Tongue (tissue), 2 donors: Measurements from ENCODE around the gene LHPP. TPM values are rescaled to one million over a fixed set of nuclear protein-coding genes. Genes with fewer than 3 reads are reported as not detected.
A peak's percentile ranks its signal among the peaks of the same experiment; 100 is the strongest.

Experiments used
- DNase-seq: peaks from one replicate; pipeline ENCODE4 v3.0.0-alpha.2; 2015
- total RNA-seq: library from RNA; depleted of rRNA; stranded (reverse); fragments of >200 nt; gene quantifications from one replicate; pipeline ENCODE4 v1.2.3, GENCODE V29; 2014

Gene LHPP
- total RNA-seq, 1 donor from 2014 or later: 12.1 TPM

DNA sequence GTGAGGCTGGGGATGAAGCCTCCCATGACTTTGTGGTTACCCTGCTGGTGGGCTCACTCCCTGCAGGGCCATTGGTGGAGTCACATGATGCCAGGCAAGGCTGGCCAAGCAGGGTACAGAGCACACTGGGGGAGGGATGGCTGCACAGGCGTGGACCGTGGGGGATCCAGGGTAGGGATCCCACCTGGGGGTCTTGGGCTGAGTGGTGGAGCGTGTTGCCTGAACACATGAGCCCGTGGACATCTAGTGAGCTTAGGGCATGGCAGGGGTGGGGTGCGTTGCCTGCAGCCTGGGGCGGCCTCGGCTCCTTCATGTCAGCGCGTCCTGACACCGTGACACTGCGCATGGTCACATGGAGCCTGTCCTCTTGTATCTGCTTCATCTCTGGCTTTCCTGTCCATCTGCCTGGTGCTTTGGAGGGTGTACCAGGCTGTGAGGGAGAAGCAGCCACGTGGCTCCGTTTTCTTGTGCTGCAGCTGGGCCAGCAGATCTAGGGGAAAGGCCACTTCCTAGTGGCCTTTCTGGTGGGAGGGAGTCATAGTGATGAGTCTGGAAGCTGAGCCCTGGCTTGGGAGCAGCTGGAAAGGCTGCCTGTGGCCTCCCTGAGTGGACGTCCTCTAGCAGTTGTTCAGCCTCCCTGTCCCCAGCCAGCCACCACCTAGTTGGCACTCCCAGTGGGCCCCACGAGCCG is 96.2 kb downstream of the LHPP start:
- DNase-seq: no peak

DNA sequence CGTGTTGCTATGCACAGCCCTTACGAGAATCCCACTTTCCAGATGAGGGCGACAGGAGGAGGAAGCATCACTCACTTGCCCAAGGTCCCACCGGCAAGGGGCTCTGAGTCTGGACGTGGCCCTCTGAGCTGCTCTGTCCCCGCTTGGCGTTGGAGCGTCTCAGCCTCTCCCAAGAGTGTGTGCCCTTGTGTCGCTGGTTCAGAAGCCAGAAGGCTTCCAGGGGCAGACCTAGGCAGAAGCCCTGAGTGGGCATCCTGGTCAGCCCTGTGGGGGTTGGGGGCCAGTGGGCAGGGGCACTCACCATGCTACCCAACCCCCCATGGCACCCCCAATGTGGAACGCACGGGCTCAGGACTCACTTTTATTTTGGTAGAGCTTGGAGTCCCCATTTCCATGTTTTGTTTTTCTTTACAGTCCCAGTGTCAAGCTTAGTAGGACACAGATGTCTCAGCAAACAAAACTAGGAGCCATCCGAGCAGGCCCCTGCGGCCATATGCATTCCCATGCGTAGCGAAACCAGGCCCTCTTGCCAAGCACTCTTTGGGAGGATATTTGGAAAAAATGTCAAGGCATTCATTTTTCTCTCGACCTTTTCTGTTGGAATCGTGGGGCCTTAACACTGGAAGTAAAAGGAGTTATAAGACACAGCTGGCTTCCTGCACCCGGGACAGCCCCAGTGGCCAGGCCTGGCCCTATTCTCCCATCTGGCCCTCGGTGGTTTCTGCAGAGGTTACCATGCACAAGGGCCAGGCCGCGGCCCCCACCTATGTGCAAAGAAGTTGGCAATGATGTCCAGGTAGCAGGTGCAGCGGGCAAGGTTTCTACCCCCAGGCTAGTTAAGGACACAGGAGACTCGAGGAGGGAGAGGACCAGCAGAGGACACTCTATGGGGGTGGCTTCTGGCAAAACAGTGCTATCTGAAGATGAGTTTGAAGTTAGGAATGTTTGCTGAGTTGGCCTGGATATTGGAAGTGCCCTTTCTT is 97.0 kb downstream of the LHPP start:
- no peak for DNase-seq

DNA sequence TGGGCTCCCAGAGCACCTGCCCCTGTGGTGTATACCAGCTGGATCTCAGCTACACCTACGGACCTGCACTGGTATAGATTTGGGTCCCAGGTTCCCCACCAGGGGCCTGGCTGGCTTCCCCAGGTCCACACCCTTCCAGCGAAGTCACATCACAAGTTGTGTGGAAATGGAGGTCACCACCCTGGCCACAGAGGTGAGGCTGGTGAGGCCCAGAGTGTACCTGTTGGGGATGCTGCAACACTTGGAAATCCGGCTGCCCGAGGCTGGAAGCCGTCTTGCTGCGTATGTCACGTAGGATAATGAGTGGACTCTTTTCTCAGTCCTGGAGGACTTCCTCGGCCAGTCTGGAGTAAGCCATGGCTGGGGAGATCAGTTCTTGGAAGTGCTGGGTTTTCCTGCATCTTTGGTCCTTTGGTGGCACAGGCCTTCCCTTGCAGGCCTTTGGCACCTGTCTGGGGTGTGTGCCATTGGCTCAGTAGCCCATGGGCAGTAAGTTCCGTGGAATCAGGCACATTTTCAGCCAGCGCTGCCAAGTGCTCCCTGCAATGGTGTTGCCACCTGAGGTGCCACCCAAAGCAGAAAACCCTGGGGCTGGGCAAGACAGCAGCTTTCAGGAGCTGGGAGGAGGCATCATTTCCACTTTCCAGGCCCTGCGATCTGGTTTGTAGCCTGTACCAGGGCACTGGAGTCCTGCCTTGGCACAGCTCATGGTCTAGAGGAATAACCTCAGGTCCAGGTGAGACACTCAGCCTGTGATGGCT is 97.9 kb downstream of the LHPP start:
- DNase-seq: no peak

DNA sequence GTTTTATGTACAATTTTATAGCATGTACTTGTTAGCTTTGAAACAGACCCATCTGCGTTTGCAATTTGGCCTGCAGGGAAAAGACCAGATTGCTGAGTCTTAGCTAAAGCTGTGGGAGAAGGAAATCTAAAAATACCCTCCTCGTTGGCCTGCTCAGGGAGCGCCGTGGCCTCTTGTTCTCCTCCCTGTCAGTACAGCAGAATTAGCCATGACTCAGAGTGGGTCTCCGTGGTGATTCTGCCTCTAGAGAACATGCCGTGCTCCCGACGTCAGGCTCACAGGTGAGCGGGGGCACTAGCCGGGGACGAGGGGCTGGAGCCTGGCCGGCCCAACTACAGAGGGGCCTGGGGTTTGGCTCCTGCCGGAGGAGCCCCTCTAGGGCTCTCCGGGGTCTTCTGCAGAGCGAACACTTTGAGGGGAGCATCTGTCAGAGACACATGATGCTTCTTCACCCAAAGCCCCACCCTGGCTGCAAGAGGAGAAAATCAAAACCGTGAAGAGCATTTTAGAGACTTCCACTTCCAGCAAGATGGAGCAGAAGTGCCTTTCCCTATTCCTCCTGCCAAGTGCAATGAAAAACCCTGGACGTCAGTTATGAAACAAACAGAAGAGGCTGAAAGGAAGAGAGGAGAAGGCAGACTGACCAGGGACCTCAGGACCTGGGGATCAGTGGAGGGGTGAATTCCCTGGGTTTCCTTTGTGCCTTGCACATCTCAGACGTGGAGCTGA is 98.9 kb downstream of the LHPP start:
- DNase-seq: peak; percentile 91

DNA sequence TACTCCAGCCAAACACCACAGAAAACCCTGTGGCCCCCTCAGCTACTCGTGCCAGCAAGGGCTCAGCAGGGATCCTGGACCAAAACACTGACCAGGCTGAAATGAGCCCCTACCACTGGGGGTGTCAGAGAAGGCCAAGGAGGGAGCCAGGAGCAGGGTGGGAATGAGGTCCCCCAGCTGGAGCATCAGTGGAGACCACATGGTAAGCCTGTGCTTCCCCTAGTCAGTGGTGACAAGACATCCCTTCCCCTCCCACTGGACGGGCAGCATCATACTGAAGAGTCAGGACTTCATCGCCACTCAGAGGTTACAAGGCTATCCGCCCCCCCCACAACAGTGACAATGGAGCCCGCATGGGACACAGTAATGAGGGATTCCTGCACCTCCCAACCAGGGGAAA is 99.6 kb downstream of the LHPP start:
- DNase-seq: no peak

DNA sequence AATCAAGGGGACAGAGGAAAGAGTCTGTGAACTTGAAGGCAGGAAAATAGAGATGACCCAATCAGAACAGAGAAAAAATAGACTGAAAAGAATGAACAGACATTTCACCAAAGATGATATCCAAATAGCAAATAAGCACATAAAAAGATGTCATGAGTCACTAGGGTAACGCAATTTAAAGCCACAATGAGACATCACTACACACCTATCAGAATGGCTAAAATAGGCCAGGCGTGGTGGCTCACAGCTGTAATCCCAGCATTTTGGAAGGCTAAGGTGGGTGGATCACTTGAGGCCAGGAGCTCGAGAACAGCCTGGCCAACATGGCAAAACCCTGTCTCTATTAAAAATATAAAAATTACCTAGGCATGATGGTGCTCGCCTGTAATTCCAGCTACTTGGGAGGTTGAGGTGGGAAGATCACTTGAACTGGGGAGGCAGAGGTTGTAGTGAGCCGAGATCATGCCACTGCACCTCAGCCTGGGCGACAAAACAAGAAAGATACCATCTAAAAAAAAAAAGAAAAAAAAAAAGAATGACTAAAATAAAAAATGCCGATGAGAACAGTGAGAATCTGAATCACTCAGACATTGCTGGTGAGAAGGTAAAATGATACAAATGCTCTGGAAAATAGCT is 100.9 kb downstream of the LHPP start:
- no peak for DNase-seq

DNA sequence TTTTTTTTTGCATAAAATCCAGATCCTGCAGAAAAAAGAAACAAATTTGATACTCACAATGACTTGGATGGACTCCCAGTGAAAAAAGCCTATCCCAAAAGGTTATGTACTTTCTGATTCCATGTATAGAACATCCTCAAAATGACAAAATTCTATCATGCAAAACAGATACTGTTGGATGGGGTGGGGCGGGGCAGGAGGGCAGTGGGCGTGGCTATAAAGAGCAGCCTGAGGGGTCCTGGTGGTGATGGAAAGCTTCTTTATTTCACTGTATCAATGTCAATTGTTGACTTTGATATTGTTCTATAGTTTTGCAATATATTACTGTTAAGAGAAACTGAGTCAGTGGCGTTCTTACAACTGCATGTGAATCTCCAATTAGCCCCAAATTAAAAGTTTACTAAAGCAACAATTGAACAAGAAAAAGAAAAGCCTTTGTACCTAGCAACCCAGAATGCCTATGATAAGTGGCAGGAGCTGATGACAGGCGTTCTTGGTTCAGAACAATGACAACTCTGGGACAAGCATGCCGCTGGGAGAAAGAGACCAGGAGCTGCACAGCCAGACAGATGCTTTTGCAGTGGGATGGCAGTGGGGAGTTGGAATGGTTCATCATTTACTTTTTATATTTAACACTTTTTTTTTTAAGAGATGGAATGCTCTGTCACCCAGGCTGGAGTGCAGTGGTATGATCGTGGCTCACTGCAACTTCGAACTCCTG is 101.9 kb downstream of the LHPP start:
- DNase-seq: no peak

DNA sequence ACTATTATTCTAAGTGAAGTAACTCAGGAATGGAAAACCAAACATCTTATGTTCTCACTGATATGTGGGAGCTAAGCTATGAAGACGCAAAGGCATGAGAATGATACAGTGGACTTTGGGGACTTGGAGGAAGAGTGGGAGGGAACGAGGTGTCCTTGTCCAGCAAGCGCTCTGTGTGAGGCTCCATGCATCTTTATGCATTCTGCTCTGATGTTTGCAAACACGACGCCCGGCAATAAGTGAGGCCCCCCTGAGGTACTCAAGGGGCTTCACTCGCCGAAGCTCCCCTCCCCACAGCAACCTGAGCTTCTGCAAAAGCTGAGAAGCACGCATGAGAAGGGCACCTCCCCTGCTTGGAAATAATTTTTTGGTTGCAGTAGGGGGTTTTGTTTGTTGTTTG is 103.3 kb downstream of the LHPP start:
- no peak for DNase-seq

DNA sequence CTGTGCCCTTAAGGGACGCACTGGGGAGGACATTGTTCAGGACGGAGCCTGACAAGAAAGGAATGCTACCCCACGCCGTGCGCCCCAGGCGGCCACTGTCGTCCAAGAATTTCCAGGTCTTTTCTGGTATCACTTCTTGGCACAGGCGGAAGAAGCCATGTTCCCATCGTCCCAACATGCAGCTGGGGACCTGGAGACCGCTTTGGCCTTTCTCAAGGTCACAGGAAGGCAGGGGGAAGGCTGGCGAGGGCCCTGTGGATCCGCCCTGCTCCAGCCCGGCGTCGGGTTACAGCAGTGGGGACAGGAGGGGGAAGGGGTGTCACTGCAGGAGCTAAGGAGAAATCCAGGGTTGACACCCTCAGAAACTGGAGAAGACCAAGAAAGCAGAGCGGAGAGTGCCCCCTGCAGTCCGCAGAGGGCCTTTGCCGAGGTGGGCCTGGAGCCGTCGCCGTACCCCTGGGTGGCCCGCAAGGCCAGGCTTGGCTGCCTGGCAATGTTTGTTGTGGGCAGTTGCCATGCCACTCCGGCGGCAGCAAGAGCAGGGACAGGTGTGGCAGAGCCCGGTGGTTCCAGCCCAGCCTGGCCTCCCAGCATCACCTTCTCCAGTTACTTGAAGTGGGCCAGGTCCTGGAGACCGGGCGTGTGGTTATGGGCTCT is 104.1 kb downstream of the LHPP start:
- peak; percentile 86 for DNase-seq

DNA sequence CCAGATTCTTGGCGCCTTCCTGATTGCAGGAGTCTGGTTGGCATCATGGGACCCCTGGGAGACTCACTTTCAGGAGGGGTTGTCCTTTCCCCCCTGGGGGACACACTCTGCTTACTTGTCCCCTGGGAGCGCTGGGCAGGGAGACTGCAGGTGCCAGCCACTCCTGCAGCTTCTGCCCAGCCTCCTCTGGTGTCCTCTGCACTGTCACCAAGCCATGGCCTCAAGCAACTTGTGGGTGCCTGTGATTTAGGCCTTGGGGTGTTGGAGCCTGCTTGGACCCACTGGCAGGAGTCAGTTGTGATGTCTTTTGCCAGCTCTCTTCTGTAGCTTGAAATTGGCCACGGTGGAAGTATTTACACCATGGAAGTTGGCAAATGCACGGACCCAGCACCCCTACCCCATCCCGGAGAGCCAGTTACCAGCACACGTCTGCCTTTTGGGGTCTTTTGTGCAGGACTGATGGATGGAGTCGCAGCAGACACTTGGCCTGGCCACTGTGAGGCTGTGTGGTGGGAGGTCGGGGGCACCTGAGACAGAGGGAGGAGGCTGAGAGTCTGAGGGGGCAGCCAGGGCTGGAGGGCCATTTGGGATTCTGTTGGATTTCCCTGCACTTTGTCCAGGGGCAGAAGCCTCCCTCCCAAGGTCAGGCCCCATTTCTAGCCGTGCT is 104.7 kb downstream of the LHPP start:
- DNase-seq: no peak

DNA sequence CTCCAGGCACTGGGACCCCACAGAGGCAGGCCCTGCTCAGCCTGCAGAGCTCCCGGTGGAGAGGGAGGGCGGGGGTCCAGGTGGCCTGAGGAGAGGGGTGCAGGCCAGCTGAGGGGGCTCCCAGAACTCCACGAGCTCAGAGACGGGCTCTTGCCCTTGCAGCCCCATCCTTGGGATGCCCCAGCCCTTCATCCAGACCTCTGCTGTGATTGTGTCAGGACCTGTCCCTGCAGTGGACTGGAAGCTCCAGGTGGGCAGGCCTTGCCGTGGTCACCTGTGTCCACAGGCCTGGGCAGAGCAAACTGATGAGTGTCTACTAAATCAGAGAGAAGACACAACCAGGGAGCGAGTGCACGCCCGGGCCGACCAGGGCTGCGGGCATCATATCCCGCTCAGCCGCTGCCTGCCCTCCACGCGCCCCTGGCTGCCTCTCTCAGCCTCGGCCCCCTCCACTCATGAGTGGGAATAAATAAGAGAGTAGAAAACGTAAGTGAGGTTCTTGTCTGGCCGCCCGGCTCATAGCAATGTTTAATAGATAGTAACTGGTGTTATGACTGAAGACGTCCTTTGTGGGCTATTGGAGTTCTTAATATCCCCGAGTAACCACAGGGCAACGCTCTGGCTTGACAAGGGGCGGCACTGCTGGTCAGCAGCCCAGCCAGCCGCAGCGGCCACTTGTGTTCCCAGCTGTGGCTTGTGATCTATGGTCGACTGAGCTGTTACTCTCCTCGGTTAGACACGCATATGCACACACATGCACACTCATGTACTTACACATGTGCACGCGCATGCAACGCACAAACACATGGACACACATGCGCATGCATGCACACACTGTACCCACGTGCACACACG is 105.6 kb downstream of the LHPP start:
- no peak for DNase-seq

DNA sequence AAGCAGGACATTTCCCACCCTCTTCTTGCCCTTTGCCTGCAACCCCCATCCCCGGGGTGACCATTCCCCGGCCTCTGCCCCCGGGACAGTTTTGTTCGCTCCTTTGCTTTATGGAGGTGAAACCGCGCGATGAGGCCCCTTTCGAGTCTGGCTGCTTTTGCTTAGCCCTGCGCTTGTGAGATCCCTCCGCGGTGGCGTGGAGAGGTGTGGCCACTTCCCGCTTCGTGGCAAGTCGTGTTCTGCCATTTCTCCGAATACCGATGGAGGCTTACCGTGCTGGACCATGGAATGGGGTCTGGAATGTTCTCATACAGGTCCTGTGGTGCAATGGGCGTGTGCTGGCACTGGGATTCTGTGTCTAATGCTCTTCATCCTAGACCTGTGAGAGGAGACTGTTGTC is 106.7 kb downstream of the LHPP start:
- no peak for DNase-seq

DNA sequence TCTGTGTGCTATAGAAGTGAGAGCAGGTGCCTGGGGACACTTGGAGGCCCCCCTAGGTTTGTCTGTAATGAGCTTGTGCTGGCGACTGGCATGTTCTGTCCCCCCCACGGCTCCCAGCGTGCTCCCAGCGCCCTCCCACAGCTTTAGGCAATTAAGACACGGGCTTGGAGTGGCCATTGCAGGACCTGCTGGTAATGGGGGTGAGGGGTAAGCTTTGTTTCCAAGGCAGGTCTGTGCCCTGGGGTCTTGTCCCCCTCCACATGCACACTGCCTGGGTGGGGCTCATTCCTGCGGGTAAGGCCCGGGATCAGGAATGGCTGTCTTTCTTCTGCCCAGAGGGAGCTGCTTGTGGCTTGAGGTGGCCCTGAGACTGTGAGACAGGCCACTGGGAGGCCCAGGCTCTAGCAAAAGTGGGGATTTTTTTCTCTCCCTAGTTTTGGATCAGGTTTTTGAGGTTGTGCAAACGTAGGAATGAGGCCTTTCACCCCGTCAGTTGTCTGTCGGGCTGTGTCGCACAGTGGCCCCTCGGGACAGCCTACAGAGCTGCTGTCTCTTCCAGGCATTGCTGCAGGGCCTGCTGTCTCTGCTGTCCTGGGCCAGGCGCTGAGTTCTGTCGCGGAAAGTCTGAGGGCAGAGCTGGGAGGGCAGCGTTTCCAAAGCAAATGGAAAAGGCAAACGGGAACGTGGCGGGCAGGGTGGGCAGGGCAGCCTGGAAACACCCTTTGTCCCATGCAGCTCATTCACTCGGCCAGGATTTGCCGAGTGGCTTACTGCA is 107.4 kb downstream of the LHPP start:
- no peak for DNase-seq

DNA sequence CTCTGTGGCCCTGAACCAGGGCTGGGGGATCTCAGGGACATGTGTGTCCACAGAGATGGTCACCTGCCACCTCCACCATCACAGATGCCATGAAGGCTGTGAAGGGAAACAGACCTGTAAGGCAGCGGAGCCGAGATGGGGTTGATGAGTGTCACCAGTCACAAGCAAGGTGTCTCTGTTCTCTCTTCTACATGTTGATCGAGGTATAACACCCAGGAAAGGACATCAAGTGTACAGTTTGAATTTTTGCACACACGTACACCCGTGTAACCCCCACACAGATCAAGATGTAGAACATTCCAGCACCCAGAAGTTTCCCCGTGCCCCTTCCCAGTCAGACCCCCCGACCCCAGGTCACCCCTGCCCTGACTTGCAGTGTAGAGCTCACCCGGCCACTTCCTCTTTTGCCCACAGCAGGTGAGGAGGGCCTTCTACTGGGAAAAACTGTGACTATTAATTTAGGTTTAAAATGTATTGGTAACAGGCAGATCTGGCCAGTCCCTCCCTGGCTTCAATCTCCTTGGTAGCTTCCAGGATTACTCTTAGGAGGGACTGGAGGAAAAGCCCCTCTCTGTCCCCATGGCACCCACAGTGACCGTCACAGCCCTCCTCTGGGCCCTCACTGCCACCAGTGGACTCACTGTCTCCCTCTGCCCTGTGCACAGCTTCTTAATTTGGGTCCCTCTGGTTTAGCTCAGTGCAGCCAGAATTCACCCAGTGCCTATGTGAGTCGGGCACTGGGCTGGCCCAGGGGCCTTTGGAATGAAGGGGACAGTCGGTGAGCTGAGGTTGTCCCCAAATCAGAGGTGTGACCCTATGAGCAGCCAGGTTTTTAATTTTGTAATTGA is 108.2 kb downstream of the LHPP start:
- no peak for DNase-seq

DNA sequence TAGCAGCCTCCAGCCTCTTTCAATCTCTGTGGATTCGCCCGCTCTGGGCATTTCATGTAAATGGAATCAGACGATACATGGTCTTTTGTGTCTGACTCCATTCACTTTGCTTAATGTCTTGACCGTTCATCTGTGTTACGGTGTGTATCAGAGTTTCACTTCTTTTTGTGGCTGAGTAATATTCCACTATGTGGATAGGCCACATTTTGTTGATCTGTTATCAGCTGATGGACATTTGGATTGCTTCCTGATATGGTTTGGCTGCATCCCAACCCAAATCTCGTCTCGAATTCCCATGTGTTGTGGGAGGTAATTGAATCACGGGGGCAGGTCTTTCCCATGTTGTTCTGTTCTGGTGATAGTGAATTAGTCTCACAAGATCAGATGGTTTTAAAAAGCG is 109.0 kb downstream of the LHPP start:
- no peak for DNase-seq

DNA sequence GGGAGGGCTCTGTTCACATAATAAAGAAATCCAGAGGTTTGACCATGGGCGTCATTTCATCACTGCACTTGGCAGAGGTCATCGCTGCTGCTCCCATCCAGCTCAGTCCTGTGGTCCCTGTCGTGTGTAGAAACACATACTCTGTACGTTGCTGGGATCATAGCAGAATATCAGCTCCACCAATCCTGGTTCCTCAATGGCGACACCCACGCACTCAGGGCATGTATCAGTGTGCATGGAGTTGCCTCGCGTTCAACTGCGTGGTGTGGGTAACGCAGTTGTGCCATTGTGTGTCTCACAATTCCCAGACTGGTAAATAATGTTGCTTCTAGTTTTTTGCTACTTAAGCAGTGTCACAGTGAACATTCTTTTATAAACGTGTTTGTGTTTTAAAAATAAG is 111.1 kb downstream of the LHPP start:
- DNase-seq: no peak
